Heart left ventricle (tissue), 13 donors: ENCODE measurements around the gene TMEM184C.

ENCODE experiments used
- CTCF ChIP-seq, 12 donors: fragments of 200-600 bp; sonication (generic) in 4 of 12; IDR thresholded peaks; one replicate each; pipeline versions ENCODE4 v1.5.0 to v1.8.0; 2018 to 2022; ENCODE audit warnings: antibody characterized with exemption in 12 of 12, mild to moderate bottlenecking in 5 of 12
- POLR2A ChIP-seq, 2 donors: fragments of 450-650 bp; IDR thresholded peaks; one replicate each; pipeline ENCODE4 v1.6.1; 2017; ENCODE audit warnings: antibody characterized with exemption in 2 of 2, mild to moderate bottlenecking in 2 of 2, moderate library complexity in 2 of 2
- donor health status: ischemic (EF 13 %, LVEDD 7.1; RV severe dilation, severe dysfunction).
- donor health status: DM: no; HTN: yes; CAD: no.
- donor health status: DM: no; HTN: no; CAD: no.
- donor health status: ischemic (EF 25% LVEDD 6.9; RV normal size, moderate dysfunction).
- donor health status: ischemic (EF 25% LVEDD 5.7; RV mildly dilated, moderate dysfunction).
- donor health status: ischemic (EF 35%, LVEDD 5.7; RV mildly dilated, moderate dysfunction).
- donor health status: nonischemic (EF 11% LVEDD 7.7; RV severe dilation, severe dysfunction).
- donor health status: DM: yes; HTN: yes; CAD: no.
- donor health status: PGD.
- donor health status: ischemic (EF 29% LVEDD 5.4; RV normal size, mild dysfunction).
- donor health status: nonischemic (EF 23%, LVEDD 6.1; RV moderate dilation, normal function).

GRCh38 chr4:147678106-147678505 lies 60.9 kb downstream of the TMEM184C start:
- no peak for TF ChIP-seq CTCF (IDR thresholded peaks at IDR 0.05)
- no peak for TF ChIP-seq POLR2A (IDR thresholded peaks at IDR 0.05)
